SK-N-SH treated with all-trans-retinoic acid at 6 μM for 48 hours (cell line): ENCODE results near the gene GUCY1A2.

Experiments used
- BACH2 ChIP-seq: fragments of 250-450 bp; sonication (Bioruptor Pico); IDR thresholded peaks from 2 replicates; pipeline ENCODE4 v1.9.0; 2021; ENCODE audit warnings: mild to moderate bottlenecking, borderline replicate concordance
- PATZ1 ChIP-seq: fragments of 250-450 bp; sonication (Bioruptor Pico); IDR thresholded peaks from 2 replicates; pipeline ENCODE4 v1.8.0; 2020; ENCODE audit warnings: mild to moderate bottlenecking, moderate library complexity, borderline replicate concordance
- POU6F1 ChIP-seq: fragments of 250-450 bp; sonication (Bioruptor Pico); IDR thresholded peaks from 2 replicates; pipeline ENCODE4 v1.8.0; 2021; ENCODE audit warnings: low read depth, mild to moderate bottlenecking, moderate library complexity, borderline replicate concordance
- RARB ChIP-seq: fragments of 250-450 bp; sonication (Bioruptor Pico); IDR thresholded peaks from 2 replicates; pipeline ENCODE4 v1.8.0; 2021; ENCODE audit warnings: mild to moderate bottlenecking, moderate library complexity
- TCF4 ChIP-seq: fragments of 250-450 bp; sonication (Bioruptor Pico); IDR thresholded peaks from 2 replicates; pipeline ENCODE4 v1.8.0; 2021; ENCODE audit warnings: mild to moderate bottlenecking, moderate library complexity, borderline replicate concordance
- TSHZ2 ChIP-seq: fragments of 250-450 bp; sonication (Bioruptor Pico); IDR thresholded peaks from 2 replicates; pipeline ENCODE4 v1.5.0; 2020; ENCODE audit warnings: mild to moderate bottlenecking, moderate library complexity
- ZC3H10 ChIP-seq: fragments of 250-450 bp; sonication (Bioruptor Pico); IDR thresholded peaks from 2 replicates; pipeline ENCODE4 v1.5.1; 2021; ENCODE audit warnings: mild to moderate bottlenecking, moderate library complexity
- ZFP30 ChIP-seq: fragments of 450-650 bp; formaldehyde crosslinking; IDR thresholded peaks from 2 replicates; pipeline ENCODE4 v1.5.0; 2022; ENCODE audit warnings: mild to moderate bottlenecking, moderate library complexity
- ZNF565 ChIP-seq: fragments of 450-650 bp; formaldehyde crosslinking; conservative IDR thresholded peaks from 2 replicates; pipeline ENCODE4 v1.5.0; 2020; ENCODE audit warnings: low read depth, mild to moderate bottlenecking, moderate library complexity
- ZNF8 ChIP-seq: fragments of 450-650 bp; formaldehyde crosslinking; IDR thresholded peaks from 2 replicates; pipeline ENCODE4 v1.5.0; 2020; ENCODE audit warnings: mild to moderate bottlenecking, moderate library complexity

- no peak for TF ChIP-seq ZNF8
- TF ChIP-seq ZNF565 (CRISPR knock-in tag) = no peak
- TF ChIP-seq PATZ1 (CRISPR knock-in tag) = no peak
- TF ChIP-seq BACH2 (CRISPR knock-in tag) = no peak
- no peak for TF ChIP-seq TCF4 (CRISPR knock-in tag)
- TF ChIP-seq POU6F1 (CRISPR knock-in tag) = no peak
- TF ChIP-seq ZC3H10 (CRISPR knock-in tag) = no peak
- TF ChIP-seq ZFP30 (CRISPR knock-in tag) = no peak
- no peak for TF ChIP-seq RARB (CRISPR knock-in tag)
- no peak for TF ChIP-seq TSHZ2
Observed at GRCh38 chr11:106879029-106879428, 139.2 kb downstream of the GUCY1A2 start.
